Endothelial cell of coronary artery (primary cell): ENCODE data around the gene ADGRL3. TPM values are rescaled to one million over a fixed set of nuclear protein-coding genes. Genes with fewer than 3 reads are reported as not detected.

ENCODE experiments used
- total RNA-seq: library from RNA; depleted of rRNA; stranded (reverse); fragments of >200 nt; gene quantifications from 2 replicates; pipeline ENCODE4 v1.2.3, GENCODE V29; 2014

The ADGRL3 gene
- total RNA-seq = 4.3 TPM in 1 of 2 replicates, not detected in the other

GRCh38 chr4:61200187-61200915 lies at the start of gene ADGRL3:
TSS of gene ADGRL3 (plus strand) at chr4:61200326.

